ENCODE measurements around the gene ATG9B. TPM values are rescaled to one million over a fixed set of nuclear protein-coding genes. Genes with fewer than 3 reads are reported as not detected.
A peak's percentile ranks its signal among the peaks of the same experiment; 100 is the strongest.

Gene ATG9B
- total and polyA plus RNA-seq, 9 of the 15 experiments (the other 6 are each of a cell fraction or from before 2014, with no cell fraction given), result 0.29 to 8.0 (median 2.1) TPM

DNA sequence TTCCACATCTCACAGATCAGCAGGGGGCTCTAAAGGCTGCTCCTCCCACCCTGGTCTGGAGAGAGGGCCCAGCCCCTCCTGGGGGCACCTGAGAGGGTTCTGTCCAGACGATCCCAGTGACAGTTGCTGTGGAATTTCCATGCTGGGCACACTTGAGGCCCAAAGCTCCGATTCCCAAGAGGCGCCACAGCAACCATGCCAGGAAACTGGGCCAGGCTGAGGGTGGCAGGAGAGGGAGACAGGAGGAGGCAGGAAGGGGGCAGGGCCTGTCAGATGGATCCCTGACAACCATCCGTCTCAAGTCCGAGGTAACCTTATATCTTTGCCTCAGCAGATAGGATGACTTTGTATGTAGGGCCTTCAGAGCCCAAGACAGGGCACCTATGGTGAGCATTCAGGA lies 37.7 kb downstream of the ATG9B start:
- no peaks in the 10 kb centered on the region for H3K36me3 ChIP-seq (ENCODE audit: control insufficient read depth, insufficient read depth, low read length)
- ATAC-seq (no peak), DNase-seq (ENCODE audit: extremely low read depth in 1 of 4, low spot score in 3 of 4) (no peak), FAIRE-seq (no peak)
- H3K9me3 ChIP-seq (replicated peaks; ENCODE audit: control insufficient read depth, insufficient read depth, low read depth, low read length), result no peaks in the 10 kb centered on the region; the same call in 1 of the 2 replicates
- 9% methylated on average over 5 of the region's 5 CpGs for WGBS (ENCODE audit: insufficient coverage, low coverage, missing lambda C conversion rate)
- ChIA-PET CTCF (ENCODE audit: low intra/inter-chr PET ratio) (interaction anchor here (0.9 to 2.8 kb wide), 4 partner anchors 24 to 110 kb away, joined by 3 to 16 read pairs (median 12); no protein-coding TSS in a partner anchor), POLR2A (interaction anchor here (0.7 to 1.1 kb wide), 7 partner anchors 8 to 155 kb away, joined by 3 to 6 read pairs (median 5); no protein-coding TSS in a partner anchor)
- H3K27me3 ChIP-seq (ENCODE audit: control insufficient read depth in 2 of 2, insufficient read depth in 2 of 2, low read length in 2 of 2), result peaks cover 6 to 11% of the 10 kb centered on the region in 2 experiments; a peak in 3 of 5 replicates
- H2AFZ ChIP-seq (ENCODE audit: low read depth, low read length), result no peak overlapping the region
- no peaks in the 10 kb centered on the region for H4K20me1 ChIP-seq (replicated peaks; ENCODE audit: control insufficient read depth, insufficient read depth, low read length)
- intact Hi-C loops (cut with micrococcal nuclease), result loop anchor here (1.0 to 5.0 kb wide), 3 partner anchors 23 to 181 kb away; partner anchors contain the start of gene GBX1
- H3K79me2 ChIP-seq (ENCODE audit: control insufficient read depth, insufficient read depth, low read length), result no peaks in the 10 kb centered on the region
- H3K27ac ChIP-seq (ENCODE audit: extremely low read depth, low read depth, low read length), result no peak overlapping the region
- H3K4me1 ChIP-seq (replicated peaks in 1 of 2; ENCODE audit: control insufficient read depth in 2 of 2, insufficient read depth in 2 of 2, low read length in 2 of 2), result peaks cover 13 to 28% of the 10 kb centered on the region in 2 experiments; a peak in 4 of 5 replicates
- peaks cover 3% of the 10 kb centered on the region for H3K9me1 ChIP-seq (ENCODE audit: control insufficient read depth, insufficient read depth, low read length)
- BruUV-seq (replicated peaks), result no TSS peak
- peak overlapping the region in 1 of 2 experiments; percentile 35; a peak in 1 of 4 replicates for H3K9ac ChIP-seq (ENCODE audit: insufficient read depth in 1 of 2, low read depth in 2 of 2, low read length in 2 of 2)
- no peak overlapping the region for H3K4me3 ChIP-seq
- in situ Hi-C loops (cut with MboI), result loop anchor here (5.0 kb wide), 2 partner anchors 89 to 199 kb away; no protein-coding TSS in a partner anchor
- TF ChIP-seq NR2C2 (CRISPR knock-in tag; IDR thresholded peaks at IDR 0.05), result no peak
- TF ChIP-seq NR2C2 (tag; IDR thresholded peaks at IDR 0.05), result no peak
- no peak for TF ChIP-seq NR2F6 (CRISPR knock-in tag; IDR thresholded peaks at IDR 0.05)
- TF ChIP-seq ZC3H11A (IDR thresholded peaks at IDR 0.05; ENCODE audit: low read depth, low read length), result no peak
- no peak for TF ChIP-seq THRAP3 (IDR thresholded peaks at IDR 0.05; ENCODE audit: borderline replicate concordance)
- no peak for TF ChIP-seq ZNF384 (IDR thresholded peaks at IDR 0.05; ENCODE audit: low read depth, low read length)
- TF ChIP-seq ZFPM2 (CRISPR knock-in tag; IDR thresholded peaks at IDR 0.05), result no peak
- no peak for TF ChIP-seq HDAC1 (IDR thresholded peaks at IDR 0.05)
- TF ChIP-seq ZNF212 (CRISPR knock-in tag; IDR thresholded peaks at IDR 0.05), result no peak
- no peak for TF ChIP-seq FIP1L1 (IDR thresholded peaks at IDR 0.05; ENCODE audit: low read depth, low read length, poor library complexity, severe bottlenecking)
- no peak for TF ChIP-seq ZFP36 (IDR thresholded peaks at IDR 0.05; ENCODE audit: low read depth, low read length, partially characterized antibody)
- no peak overlapping the region for H3K4me2 ChIP-seq (ENCODE audit: insufficient read depth, low read length)
